ENCODE results near the gene SUMO4. TPM values are rescaled to one million over a fixed set of nuclear protein-coding genes. Genes with fewer than 3 reads are reported as not detected.

Gene SUMO4
- total RNA-seq, 3 donors from 2014 or later (not counting 1 experiment from before 2014, with no cell fraction given) = 3.4 to 5.3 (median 4.8) TPM

GRCh38 chr6:149409617-149410016, 9.6 kb downstream of the SUMO4 start:
- Mint-ChIP-seq H3K27ac (no peak overlapping the region), H3K27me3 (ENCODE audit: low read depth in 2 of 2) (no peaks in the 10 kb centered on the region), H3K4me3 (no peak overlapping the region), H3K36me3 (peaks cover 11% of the 10 kb centered on the region), H3K9me3 (no peaks in the 10 kb centered on the region), H3K4me1 (peaks cover 8 to 11% of the 10 kb centered on the region in 2 donors)
- Histone ChIP-seq H3K27ac (ENCODE audit: low read length) (no peak overlapping the region), H3K4me3 (ENCODE audit: low read length) (no peak overlapping the region), H3K36me3 (ENCODE audit: control insufficient read depth, insufficient read depth, low read length) (peaks cover 23% of the 10 kb centered on the region), H3K9me3 (ENCODE audit: control insufficient read depth, insufficient read depth, low read length) (no peaks in the 10 kb centered on the region), H3K27me3 (ENCODE audit: control insufficient read depth, insufficient read depth, low read length) (no peaks in the 10 kb centered on the region), H3K4me1 (ENCODE audit: control insufficient read depth, insufficient read depth, low read length) (no peaks in the 10 kb centered on the region)
- DNase-seq (no peak), ATAC-seq (no peak)
- TF ChIP-seq CTCF (IDR thresholded peaks at IDR 0.05) = no peak
- intact Hi-C loops (cut with micrococcal nuclease) = no loop called here
- WGBS (ENCODE audit: insufficient coverage) = 88% methylated on average over 2 of the region's 3 CpGs

- H3K4me3 ChIP-seq (ENCODE audit: low read length) = no peak overlapping the region
- no peak overlapping the region for H3K27ac ChIP-seq (ENCODE audit: low read length)
- Mint-ChIP-seq H3K9me3 (no peaks in the 10 kb centered on the region), H3K4me3 (no peak overlapping the region), H3K4me1 (peaks cover 2% of the 10 kb centered on the region in 2 donors), H3K27ac (no peak overlapping the region), H3K36me3 (peaks cover 2% of the 10 kb centered on the region), H3K27me3 (ENCODE audit: low read depth in 2 of 2) (no peaks in the 10 kb centered on the region)
- no peaks in the 10 kb centered on the region for H3K4me1 ChIP-seq (ENCODE audit: control insufficient read depth, insufficient read depth, low read length)
- ATAC-seq (no peak), DNase-seq (no peak)
- no peaks in the 10 kb centered on the region for H3K9me3 ChIP-seq (ENCODE audit: control insufficient read depth, insufficient read depth, low read length)
- no peaks in the 10 kb centered on the region for H3K27me3 ChIP-seq (ENCODE audit: control insufficient read depth, insufficient read depth, low read length)
- H3K36me3 ChIP-seq (ENCODE audit: control insufficient read depth, insufficient read depth, low read length) = peaks cover 17% of the 10 kb centered on the region
- TF ChIP-seq CTCF (IDR thresholded peaks at IDR 0.05) = no peak
- intact Hi-C loops (cut with micrococcal nuclease) = no loop called here
Measured at GRCh38 chr6:149410557-149410956, 10.5 kb downstream of the SUMO4 start.

GRCh38 chr6:149414009-149414408, 13.9 kb downstream of the SUMO4 start:
- no peaks in the 10 kb centered on the region for H3K9me3 ChIP-seq (ENCODE audit: control insufficient read depth, insufficient read depth, low read length)
- no peak overlapping the region for H3K27ac ChIP-seq (ENCODE audit: low read length)
- no peak overlapping the region for H3K4me3 ChIP-seq (ENCODE audit: low read length)
- H3K4me1 ChIP-seq (ENCODE audit: control insufficient read depth, insufficient read depth, low read length) = no peaks in the 10 kb centered on the region
- intact Hi-C loops (cut with micrococcal nuclease) = no loop called here
- ATAC-seq (no peak), DNase-seq (no peak)
- no peaks in the 10 kb centered on the region for H3K36me3 Mint-ChIP-seq
- peaks cover 0 to 5% of the 10 kb centered on the region in 2 donors for H3K4me1 Mint-ChIP-seq
- no peak overlapping the region for H3K4me3 Mint-ChIP-seq
- H3K27me3 Mint-ChIP-seq (ENCODE audit: low read depth in 2 of 2) = no peaks in the 10 kb centered on the region
- 95% methylated on average over 4 of the region's 4 CpGs for WGBS (ENCODE audit: insufficient coverage)
- no peak for TF ChIP-seq CTCF (IDR thresholded peaks at IDR 0.05)
- H3K9me3 Mint-ChIP-seq = no peaks in the 10 kb centered on the region
- H3K36me3 ChIP-seq (ENCODE audit: control insufficient read depth, insufficient read depth, low read length) = peaks cover 13% of the 10 kb centered on the region
- no peaks in the 10 kb centered on the region for H3K27me3 ChIP-seq (ENCODE audit: control insufficient read depth, insufficient read depth, low read length)
- H3K27ac Mint-ChIP-seq = peak overlapping the region in 1 of 2 donors; percentile 20

- DNase-seq (no peak), ATAC-seq (no peak)
- no peak overlapping the region for H3K4me3 ChIP-seq (ENCODE audit: low read length)
- TF ChIP-seq CTCF (IDR thresholded peaks at IDR 0.05) = no peak
- no peaks in the 10 kb centered on the region for H3K27me3 Mint-ChIP-seq (ENCODE audit: low read depth in 2 of 2)
- H3K36me3 ChIP-seq (ENCODE audit: control insufficient read depth, insufficient read depth, low read length) = peaks cover 9% of the 10 kb centered on the region
- intact Hi-C loops (cut with micrococcal nuclease) = no loop called here
- no peaks in the 10 kb centered on the region for H3K4me1 ChIP-seq (ENCODE audit: control insufficient read depth, insufficient read depth, low read length)
- peaks cover 0 to 5% of the 10 kb centered on the region in 2 donors for H3K4me1 Mint-ChIP-seq
- H3K36me3 Mint-ChIP-seq = no peaks in the 10 kb centered on the region
- H3K27ac Mint-ChIP-seq = peak overlapping the region in 1 of 2 donors; percentile 20
- H3K27me3 ChIP-seq (ENCODE audit: control insufficient read depth, insufficient read depth, low read length) = no peaks in the 10 kb centered on the region
- no peak overlapping the region for H3K27ac ChIP-seq (ENCODE audit: low read length)
- H3K9me3 ChIP-seq (ENCODE audit: control insufficient read depth, insufficient read depth, low read length) = no peaks in the 10 kb centered on the region
- 94% methylated on average over 3 of the region's 4 CpGs for WGBS (ENCODE audit: insufficient coverage)
- H3K4me3 Mint-ChIP-seq = no peak overlapping the region
- H3K9me3 Mint-ChIP-seq = no peaks in the 10 kb centered on the region
Measured at GRCh38 chr6:149414821-149415220, 14.8 kb downstream of the SUMO4 start.

Measured in natural killer cell (primary cell).